ENCODE data around the gene GAST. TPM values are rescaled to one million over a fixed set of nuclear protein-coding genes. Genes with fewer than 3 reads are reported as not detected.

GAST gene
- total and polyA plus RNA-seq, 3 donors from 2014 or later, result not detected

DNA sequence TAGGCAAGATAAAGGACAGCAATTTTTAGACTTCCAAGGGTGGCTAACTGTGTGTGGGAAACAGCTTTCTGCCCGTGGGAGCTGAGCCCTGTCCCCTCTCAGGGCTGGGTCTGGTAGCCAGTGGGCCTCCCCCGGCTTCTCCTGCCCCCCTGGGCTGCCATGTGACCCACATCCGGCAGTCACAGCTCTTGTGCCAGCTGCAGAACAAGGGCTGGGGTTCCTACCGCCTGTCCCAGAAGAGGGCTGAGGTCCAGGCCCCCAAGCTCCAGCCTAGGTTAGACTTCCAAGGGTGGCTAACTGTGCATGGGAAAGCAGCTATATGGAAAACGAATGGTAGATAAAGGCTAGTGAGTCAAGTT lies 6.1 kb downstream of the GAST start:
- H3K9me3 ChIP-seq, result no peaks in the 10 kb centered on the region
- no peaks in the 10 kb centered on the region for H3K4me1 ChIP-seq
- intact Hi-C loops (cut with DNase I; ENCODE audit: low total_unique reads), result no loop called here
- no peaks in the 10 kb centered on the region for H3K27me3 ChIP-seq
- TF ChIP-seq, protein P1, sequence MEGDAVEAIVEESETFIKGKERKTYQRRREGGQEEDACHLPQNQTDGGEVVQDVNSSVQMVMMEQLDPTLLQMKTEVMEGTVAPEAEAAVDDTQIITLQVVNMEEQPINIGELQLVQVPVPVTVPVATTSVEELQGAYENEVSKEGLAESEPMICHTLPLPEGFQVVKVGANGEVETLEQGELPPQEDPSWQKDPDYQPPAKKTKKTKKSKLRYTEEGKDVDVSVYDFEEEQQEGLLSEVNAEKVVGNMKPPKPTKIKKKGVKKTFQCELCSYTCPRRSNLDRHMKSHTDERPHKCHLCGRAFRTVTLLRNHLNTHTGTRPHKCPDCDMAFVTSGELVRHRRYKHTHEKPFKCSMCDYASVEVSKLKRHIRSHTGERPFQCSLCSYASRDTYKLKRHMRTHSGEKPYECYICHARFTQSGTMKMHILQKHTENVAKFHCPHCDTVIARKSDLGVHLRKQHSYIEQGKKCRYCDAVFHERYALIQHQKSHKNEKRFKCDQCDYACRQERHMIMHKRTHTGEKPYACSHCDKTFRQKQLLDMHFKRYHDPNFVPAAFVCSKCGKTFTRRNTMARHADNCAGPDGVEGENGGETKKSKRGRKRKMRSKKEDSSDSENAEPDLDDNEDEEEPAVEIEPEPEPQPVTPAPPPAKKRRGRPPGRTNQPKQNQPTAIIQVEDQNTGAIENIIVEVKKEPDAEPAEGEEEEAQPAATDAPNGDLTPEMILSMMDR (IDR thresholded peaks at IDR 0.05), result no peak
- TF ChIP-seq POLR2A (IDR thresholded peaks at IDR 0.05), result no peak
- 42 to 59% methylated on average over 4 to 5 of the region's 5 CpGs for WGBS, 2 donors
- H3K4me3 ChIP-seq, result no peak overlapping the region
- no peak overlapping the region for H3K27ac ChIP-seq
- no peak for DNase-seq
- no peaks in the 10 kb centered on the region for H3K36me3 ChIP-seq (ENCODE audit: low read depth, missing control alignments)

DNA sequence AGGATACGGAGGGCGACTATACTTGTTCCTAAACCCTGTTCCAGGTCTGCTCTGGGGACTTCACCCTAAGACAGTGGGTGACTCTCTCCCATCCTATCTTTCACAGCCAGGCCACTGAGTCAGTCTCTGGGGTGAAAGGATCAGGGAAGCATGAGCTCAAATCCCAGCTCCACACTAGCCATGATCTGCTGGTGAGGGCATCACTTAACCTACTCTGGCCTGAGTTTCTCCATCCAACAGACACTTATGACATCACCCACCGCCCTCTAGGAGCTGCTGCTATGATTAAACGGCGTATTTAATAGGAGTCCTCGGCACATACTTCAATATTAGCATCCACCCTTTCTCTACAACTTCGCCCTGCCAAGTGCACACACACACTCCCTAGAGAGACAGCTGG lies 10.1 kb downstream of the GAST start:
- Histone ChIP-seq H3K27ac (no peak overlapping the region), H3K9me3 (no peaks in the 10 kb centered on the region), H3K36me3 (ENCODE audit: low read depth, missing control alignments) (no peaks in the 10 kb centered on the region), H3K4me1 (no peaks in the 10 kb centered on the region), H3K4me3 (no peak overlapping the region), H3K27me3 (no peaks in the 10 kb centered on the region)
- TF ChIP-seq, protein P1 (IDR thresholded peaks at IDR 0.05), result no peak
- no peak for TF ChIP-seq POLR2A (IDR thresholded peaks at IDR 0.05)
- DNase-seq, result no peak
- WGBS, 2 donors, result 92 to 96% methylated on average over 7 of the region's 7 CpGs
- intact Hi-C loops (cut with DNase I; ENCODE audit: low total_unique reads), result no loop called here

DNA sequence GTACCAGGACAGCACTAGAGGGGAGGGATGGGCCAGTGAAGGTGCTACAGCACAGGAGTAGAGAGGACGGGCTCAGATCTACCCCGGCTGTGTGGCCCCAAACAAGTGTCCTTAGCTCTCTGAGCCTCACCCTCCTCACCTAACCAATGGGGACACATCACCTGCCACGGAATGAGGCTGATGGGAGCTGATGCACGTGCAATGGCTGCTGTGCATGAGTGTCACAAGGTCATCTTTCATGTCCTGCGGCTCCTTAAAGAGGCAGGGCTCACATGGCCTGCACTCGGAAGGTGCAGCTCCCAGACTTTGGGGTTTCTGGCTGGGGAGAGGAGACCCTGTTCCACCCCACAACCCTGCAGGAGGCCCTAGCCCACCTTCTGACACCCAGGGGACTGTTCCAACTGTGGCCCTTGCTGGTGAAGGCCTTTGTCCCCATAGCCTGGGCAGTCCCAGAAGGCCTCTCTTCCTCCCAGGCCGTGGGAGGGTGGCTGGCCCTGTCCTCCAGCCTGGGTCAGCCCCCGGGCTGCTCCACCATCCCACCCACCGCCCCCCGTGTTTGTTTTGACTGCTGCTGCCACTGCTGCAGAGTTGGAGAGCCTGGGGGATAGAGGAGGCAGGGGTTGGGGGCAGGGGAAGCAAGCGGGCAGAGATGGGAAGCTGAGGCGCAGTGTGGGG lies 11.8 kb downstream of the GAST start:
- 70 to 78% methylated on average over 7 to 12 of the region's 12 CpGs for WGBS, 2 donors
- H3K4me1 ChIP-seq, result no peaks in the 10 kb centered on the region
- H3K4me3 ChIP-seq, result no peak overlapping the region
- TF ChIP-seq, protein P1 (IDR thresholded peaks at IDR 0.05), result no peak
- TF ChIP-seq POLR2A (IDR thresholded peaks at IDR 0.05), result no peak
- H3K27ac ChIP-seq, result no peak overlapping the region
- H3K36me3 ChIP-seq (ENCODE audit: low read depth, missing control alignments), result no peaks in the 10 kb centered on the region
- H3K9me3 ChIP-seq, result no peaks in the 10 kb centered on the region
- no peaks in the 10 kb centered on the region for H3K27me3 ChIP-seq
- DNase-seq, result no peak
- intact Hi-C loops (cut with DNase I; ENCODE audit: low total_unique reads), result no loop called here

DNA sequence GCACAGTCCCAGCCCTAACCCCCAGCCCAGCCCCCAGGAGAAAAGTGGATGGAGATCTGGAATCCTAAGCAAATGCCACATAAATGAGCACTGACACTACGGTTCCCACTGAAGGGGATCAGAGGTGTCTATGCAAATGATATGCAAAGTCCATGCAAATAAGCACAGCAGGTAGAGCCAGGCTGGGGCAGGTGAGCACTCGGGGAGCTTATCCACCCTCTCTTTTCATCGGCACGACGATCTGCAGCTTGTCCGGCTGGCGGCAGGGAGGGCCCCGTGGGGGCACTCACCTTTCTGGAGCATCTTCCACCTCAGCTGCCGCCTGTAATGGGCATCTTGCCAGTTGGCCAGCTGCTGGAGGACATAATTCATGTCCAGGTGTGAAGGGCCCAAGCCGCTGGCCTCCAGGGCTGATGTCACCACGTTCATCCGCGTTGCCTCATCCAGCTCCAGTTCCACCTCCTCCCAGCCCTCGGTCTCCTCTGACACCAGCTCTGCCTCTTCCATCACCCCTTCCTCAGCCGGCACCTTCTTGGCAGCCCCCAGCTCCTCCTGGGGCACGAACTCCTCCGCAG lies 12.4 kb downstream of the GAST start:
- intact Hi-C loops (cut with DNase I; ENCODE audit: low total_unique reads), result no loop called here
- Histone ChIP-seq H3K4me1 (no peaks in the 10 kb centered on the region), H3K27me3 (no peaks in the 10 kb centered on the region), H3K27ac (no peak overlapping the region), H3K9me3 (no peaks in the 10 kb centered on the region), H3K4me3 (no peak overlapping the region), H3K36me3 (ENCODE audit: low read depth, missing control alignments) (no peaks in the 10 kb centered on the region)
- no peak for TF ChIP-seq POLR2A (IDR thresholded peaks at IDR 0.05)
- TF ChIP-seq, protein P1 (IDR thresholded peaks at IDR 0.05), result no peak
- WGBS, 2 donors, result 58 to 63% methylated on average over 15 to 16 of the region's 17 CpGs
- no peak for DNase-seq

DNA sequence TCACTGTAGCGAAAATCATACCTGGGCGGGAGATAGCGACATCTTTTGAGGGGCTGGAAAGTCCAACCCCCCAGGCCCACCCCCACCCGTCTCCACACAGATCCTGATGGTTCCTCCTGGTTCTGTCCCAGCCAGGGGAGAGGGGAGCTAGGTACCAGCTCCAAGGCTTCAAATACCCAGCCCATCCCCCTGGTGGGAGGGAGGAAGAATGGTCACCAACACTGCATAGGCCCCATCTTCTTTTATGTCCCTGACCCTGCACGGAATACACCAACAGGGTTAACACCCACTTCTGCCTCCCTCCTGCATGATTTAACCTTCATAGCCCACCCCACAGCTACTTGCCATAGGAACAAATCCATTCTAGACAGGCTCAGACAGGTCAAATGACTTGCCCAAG lies 13.0 kb downstream of the GAST start:
- WGBS, 2 donors, result 87 to 98% methylated on average over 5 of the region's 5 CpGs
- no peak overlapping the region for H3K4me3 ChIP-seq
- DNase-seq, result no peak
- no peaks in the 10 kb centered on the region for H3K36me3 ChIP-seq (ENCODE audit: low read depth, missing control alignments)
- H3K27ac ChIP-seq, result no peak overlapping the region
- H3K27me3 ChIP-seq, result no peaks in the 10 kb centered on the region
- no peak for TF ChIP-seq POLR2A (IDR thresholded peaks at IDR 0.05)
- TF ChIP-seq, protein P1 (IDR thresholded peaks at IDR 0.05), result no peak
- H3K4me1 ChIP-seq, result no peaks in the 10 kb centered on the region
- intact Hi-C loops (cut with DNase I; ENCODE audit: low total_unique reads), result no loop called here
- no peaks in the 10 kb centered on the region for H3K9me3 ChIP-seq

All from testis (tissue), 3 donors.